HG03108 (cell line): ENCODE measurements around the gene CAPS2.
A peak's percentile ranks its signal among the peaks of the same experiment; 100 is the strongest.
"Not testable (repeated sequence)": the region's sequence is repeated elsewhere in the genome, so short reads cannot be mapped to it uniquely, and the experiment has no call there.

Source experiments
- ATAC-seq: cut with Tn5 transposase; IDR thresholded peaks from one replicate; pipeline ENCODE4 v1.9.1; 2021; ENCODE audit warnings: moderate library complexity; ENCODE audit not compliant: unreplicated experiment

CAPS2 gene

DNA sequence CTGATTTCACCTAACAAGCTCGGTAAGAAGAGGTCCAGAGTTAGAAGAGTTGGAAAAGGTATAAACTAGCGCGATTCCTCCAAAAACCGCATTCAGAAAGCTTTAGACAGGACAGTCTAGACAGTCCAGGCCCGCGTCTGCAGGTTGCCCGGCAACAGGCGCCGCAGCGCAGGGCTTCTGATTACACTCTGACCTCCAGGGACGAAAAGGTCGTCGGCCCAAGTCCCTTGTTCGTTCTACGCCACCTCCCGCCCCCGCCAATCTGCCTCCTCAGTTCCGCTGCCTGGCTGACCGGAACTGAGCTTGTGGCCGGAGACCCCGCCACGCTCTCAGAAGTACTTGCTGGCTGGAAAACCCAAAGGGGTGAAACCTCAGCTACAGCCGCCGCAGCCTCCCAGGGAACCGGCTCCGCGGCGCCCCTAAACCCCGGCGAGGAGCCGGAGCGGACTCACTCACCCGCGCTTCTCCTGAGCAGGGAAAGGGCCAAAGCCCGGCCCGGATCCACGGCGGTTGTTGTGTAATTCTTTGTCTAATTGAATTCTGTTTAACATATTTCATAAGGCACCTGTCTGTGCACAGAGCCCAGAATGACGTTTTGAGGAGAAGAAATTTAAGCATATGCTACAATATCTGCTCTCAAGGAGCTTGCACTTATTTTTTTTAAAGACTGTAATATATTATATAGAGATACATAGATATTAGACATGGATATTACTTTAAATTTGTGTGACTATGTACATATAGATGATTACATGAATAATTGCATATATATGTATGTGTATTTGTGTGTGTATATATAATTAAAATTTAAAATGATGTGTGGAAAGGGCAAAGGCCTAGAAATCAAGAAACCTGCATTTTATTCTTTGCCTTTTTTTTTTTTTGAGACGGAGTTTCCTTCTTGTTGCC, at the start of gene CAPS2:
CAPS2 (minus strand) TSS at position 407 of the 909 bp plus-strand sequence. CDS start 3,826 bp downstream, outside the sequence.
- peak; percentile 85 for ATAC-seq

DNA sequence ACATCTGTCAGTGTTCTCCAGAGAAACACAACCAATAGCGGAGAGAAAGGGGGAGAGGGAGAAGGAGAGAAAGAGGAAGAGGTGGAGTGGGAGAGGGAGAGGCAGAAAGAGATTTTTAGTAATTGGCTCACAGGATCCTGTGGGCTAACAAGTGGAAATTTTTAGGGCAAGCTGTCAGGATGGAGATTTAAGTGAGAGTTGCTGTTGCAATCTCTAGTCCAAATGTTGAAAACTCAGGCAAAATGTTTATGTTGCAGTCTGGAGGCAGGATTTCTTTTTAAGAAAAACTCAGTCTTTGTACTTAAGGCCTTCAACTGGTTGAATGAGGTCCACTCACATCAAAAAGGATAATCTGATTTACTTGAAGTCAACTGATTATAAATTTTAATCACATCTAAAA, 48.2 kb upstream of the CAPS2 start:
- ATAC-seq: no peak

DNA sequence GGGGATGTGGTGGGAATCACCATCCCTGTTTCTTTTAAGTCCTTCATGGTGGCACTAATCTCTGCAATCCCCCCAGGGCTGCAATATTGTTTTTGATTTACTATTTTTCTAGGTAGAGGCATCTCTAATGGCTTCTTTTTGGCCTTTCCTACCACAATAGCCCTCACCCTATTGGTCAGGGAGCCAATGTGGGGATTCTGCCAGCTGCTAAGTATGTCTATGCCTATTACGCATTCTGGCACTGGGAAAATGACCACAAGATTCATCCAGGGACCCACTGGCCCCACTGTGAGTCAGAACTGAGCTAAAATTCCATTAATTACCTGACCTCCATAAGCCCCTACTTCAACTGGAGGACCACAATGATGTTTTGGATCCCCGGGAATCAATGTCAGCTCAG, 44.8 kb upstream of the CAPS2 start:
- ATAC-seq: no peak

DNA sequence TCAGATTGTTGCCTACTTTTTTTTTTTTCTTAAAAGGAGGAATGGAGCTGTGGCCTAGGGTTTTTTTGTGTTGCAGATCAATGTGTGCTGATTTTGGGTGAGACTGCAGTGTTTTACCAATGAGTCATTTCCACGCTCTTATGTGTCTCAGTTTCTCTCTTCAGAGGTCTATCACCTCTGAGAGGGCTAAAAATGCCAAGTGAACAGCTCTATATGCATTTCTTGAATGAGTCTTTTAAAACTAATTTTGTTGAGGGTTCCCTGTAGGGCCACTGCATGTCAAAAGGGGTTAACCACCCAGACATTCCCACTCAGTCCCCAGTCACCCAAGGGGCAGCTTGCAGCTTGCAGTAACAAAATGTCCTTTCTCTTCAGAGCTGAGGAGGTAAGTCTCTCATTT, 36.5 kb upstream of the CAPS2 start:
- ATAC-seq: no peak

DNA sequence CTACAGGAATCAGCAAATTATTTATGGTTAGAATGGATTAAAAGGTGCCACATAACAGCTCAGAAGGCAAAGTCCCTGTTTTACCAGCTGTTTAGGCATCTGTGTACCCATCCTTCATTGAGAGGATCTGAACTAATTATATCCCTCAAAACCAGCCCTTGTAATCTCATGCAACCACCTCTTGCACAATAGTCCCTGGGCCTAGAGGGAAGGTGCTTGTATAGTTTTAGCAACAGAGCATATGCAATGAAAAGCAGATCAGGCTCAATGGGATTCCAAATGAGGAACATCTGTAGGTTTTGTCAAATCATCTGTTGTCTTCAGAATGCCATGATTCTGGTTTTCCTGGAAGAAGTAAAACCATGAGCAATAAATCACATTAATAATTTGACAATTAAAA, 34.8 kb upstream of the CAPS2 start:
- no peak for ATAC-seq

DNA sequence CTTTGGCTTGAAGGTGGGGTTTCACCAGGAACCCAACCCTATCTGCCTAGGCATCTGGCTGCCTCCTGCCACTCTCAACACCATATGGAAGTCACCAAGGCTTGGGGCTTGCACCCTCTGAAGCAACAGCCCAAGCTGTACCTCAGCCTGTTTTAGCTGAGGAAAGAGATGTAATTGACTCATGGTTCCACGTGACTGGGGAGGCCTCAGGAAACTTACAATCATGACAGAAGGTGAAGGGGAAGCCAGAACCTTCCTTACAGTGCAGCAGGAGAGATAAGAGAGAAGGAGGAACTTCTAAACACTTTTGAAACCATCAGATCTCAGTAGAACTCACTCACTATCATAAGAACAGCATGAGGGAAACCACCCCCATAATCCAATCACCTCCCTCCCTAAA, 31.3 kb upstream of the CAPS2 start:
- ATAC-seq: no peak

DNA sequence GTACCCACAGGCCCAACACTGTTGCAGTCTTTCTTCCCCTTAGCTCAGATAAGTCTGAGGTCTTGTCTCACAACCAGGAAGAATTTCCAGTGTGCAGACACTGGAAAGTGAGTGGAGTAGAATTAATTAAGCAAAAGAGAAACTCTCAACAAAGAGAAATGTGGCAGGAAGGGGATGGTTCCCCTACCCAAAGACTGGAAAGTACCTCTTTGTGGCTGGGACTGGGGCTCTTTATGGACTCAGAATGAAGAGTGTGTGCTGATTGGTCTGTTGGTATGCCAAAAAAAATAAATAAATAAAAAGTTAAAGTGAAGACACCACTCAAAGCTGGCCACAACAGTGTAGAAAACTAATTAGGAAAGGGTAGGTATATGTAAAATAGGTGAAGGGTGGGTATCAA, 30.8 kb upstream of the CAPS2 start:
- ATAC-seq: no peak

DNA sequence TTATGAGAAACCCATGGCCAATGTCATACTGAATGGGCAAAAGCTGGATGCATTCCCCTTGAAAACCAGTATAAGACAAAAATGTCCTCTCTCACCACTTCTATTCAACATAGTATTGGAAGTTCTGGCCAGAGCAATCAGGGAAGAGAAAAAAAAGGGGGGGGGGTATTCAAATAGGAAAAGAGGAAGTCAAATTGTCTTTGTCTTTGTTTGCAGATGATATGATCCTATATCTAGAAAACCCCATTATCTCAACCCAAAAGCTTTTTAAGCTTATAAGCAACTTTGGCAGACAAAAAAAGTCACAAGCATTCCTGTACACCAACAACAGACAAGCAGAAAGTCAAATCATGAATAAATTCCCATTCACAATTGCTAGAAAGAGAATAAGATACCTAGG, 23.9 kb upstream of the CAPS2 start:
- no peak for ATAC-seq

DNA sequence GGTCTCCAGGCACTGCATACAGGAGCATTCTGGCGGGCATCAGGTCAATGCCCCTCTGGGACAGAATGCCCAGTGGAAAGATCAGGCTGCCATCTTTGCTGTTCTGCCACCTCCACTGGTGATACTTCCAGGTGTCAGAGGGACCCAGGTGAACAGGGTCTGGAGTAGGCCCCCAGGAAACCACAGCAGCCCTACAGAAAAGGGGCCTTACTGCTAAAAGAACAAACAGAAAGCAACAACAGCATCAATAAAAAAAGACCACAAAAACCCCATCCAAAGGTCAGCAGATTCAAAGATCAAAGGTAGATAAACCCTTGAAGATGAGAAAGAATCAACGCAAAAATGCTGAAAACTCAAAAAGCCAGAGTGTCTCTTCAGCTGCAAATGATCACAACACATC, 20.3 kb upstream of the CAPS2 start:
- ATAC-seq: no peak

DNA sequence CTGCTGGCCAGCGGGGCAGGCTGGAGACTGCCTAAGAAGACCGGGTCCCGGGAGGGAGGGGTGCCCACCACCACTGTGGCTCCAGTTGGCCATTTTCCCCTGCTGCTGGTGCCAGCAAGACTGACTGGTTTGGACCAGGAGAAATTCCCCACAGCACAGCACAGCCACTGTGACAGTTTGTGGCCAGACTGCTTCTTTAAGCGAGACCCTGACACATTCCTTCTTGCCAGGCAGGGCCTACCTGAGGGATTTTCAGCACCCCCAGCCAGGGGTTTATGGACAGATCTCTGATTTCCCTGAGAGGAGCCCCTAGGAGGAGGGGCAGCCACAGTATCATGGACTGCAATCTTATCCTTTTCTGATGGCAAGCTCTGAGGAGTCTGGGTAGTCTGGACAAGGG, 19.8 kb upstream of the CAPS2 start:
- no peak for ATAC-seq

DNA sequence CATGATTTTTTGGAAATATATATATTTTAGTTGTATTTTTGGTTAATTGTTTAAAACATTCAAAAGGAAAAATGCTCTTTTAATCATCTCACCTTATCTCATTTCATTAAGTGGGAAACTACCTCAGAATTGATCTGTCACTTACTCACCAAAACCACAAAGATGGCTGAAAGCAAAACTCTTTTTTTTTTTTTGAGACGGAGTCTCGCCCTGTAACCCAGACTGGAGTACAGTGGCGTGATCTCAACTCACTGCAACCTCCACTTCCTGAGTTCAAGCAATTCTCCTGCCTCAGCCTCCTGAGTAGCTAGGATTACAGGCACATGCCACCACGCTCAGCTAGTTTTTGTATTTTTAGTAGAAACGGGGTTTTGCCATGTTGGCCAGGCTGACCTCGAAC, 16.1 kb upstream of the CAPS2 start:
- not testable (repeated sequence) for ATAC-seq

DNA sequence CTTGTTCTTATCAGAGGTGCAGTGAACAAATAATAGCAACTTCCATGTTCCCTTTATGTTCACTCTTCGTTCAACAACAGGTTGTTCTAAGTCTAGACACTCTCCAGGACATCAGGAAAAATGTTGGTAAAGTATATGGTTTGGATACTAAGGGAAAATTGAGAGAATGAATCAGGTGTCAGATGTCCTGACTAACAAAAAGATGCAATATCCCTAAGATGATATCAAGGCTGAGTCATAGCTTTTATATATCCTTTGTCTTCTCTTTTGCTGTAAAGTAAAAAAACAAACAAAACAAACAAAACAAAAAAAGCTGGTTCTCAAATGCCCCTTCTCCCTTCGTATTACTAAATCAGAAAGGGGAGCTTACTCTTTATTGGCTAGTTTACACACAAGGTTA, 15.4 kb upstream of the CAPS2 start:
- ATAC-seq: no peak

DNA sequence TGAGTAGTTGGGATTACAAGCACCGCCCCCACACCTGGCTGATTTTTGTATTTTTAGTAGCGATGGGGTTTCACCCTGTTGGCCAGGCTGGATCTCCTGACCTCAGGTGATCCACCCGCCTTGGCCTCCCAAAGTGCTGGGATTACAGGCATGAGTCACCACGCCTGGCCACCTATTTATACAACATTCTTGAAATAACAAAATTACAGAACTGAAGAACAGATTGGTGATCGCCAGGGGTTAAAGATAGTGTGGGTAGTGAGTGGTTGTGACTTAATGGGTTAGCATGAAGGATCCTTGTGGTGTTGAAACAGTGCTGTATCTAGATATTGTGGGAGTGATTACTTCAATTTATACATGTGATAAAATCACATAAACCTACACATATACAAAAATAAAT, 11.7 kb upstream of the CAPS2 start:
- ATAC-seq: no peak

DNA sequence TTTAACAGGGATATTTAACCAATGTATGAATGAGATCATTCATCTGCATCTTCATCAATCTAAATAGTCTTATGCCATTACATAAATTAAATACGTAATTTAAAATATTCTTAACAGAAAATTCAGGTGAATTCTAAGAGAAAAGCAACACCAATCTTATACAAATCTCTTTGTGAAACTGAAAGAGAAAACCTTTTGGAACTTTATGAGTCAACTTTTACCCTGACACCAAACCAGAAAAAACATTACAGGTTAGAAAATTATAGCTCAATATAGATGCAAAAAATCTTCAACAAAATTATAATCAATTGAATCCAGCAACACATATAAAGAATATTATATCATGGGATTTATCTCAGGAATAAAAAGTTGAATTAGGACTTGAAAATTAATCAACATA, 7.8 kb upstream of the CAPS2 start:
- no peak for ATAC-seq

DNA sequence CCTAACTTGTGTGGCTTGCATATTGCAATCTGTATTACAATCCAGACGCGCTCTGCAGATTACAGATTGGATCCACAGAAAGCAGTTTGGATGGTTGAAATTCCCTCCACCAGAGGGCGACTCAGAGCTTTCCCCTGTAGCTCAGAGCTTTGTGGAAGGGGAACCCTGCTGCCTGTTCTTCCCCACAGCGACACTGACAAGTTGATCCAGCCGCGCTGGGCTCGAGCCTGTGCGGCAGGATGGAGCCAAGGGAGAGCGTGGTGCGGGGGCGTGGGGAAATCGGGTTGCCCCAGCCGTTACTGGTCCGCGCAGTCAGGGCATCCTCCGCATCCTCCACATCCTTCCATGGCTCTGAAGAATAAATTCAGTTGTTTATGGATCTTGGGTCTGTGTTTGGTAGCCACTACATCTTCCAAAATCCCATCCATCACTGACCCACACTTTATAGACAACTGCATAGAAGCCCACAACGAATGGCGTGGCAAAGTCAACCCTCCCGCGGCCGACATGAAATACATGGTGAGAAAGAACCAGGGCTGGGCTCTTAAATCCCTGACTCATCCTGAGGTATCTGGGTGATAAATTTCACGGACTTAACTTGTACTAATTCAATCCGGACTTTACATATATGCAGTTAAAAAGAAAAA, 4.4 kb upstream of the CAPS2 start, which contains the start of gene GLIPR1L1:
GLIPR1L1 (plus strand) TSS at position 287 of the 647 bp plus-strand sequence; CDS start at position 346, 59 bp downstream.
- ATAC-seq: peak; percentile 65

DNA sequence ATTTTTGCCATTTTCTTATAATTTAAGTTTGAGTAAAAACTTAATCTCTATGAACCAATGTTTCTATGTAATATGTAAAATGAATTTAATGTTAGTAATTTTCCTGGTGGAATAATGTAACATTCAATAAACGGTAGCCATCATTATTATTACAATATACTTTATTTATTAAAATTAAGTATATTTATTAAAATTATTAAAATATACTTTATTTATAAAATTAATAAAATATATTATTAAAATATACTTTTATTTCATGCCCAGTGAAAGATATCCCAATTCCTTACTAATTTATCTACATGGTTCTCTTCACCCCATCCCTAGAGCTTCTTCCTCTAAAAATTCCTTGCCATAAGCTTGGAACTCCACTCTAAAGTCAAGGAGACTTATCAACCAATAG, 2.5 kb downstream of the CAPS2 start:
- ATAC-seq: no peak

DNA sequence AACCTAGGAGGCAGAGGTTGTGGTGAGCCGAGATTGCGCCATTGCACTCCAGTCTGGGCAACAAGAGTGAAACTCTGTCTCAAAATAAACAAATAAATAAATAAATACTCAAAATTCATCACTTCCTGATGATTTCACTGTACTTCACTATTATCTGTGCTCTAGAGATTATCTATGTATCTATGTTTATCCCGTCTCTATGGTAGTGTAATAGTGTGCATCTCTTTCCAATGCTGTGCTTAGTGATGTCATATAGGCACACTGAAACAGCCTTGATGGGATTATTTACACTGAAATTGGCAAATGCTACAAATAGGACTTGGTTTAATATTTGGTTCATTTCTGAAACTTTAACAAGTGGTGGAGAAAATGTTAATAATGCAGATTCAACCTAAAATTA, 6.5 kb downstream of the CAPS2 start:
- ATAC-seq: no peak

DNA sequence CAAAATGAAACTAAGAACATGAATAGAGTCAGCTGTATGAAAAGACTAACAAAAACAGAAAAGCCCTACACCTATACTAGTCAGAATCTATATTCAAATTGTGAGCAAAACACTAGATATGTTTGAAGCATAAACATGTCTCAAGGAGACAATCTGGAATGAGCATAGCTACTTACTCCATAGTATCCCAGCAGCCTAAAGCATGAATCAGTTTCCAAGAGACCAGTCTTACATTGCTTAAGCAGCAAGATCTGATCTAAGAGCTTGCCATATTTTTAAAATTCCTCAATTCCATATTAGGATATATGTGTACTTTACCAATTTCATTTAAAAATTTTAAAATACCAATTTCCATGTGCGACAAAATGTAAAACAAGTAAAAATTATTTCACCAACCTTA, 7.7 kb downstream of the CAPS2 start:
- no peak for ATAC-seq

DNA sequence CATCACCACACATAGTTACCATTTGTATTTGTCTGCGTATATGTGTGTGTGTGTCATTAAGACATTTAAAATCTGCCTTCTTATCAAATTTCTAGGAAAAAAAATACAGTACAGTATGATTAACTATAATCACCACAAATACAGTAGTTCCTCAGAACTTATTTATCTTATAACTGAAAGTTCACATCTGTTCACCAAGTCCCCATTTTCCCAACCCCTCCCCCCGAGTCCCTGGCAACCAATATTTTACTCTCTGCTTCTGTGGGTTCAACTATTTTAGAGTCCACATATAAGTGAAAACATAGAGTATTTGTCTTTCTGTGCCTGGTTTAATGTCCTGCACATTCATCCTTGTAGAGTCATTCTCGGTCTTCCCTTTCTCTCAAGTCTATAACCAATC, 12.3 kb downstream of the CAPS2 start:
- ATAC-seq: no peak

DNA sequence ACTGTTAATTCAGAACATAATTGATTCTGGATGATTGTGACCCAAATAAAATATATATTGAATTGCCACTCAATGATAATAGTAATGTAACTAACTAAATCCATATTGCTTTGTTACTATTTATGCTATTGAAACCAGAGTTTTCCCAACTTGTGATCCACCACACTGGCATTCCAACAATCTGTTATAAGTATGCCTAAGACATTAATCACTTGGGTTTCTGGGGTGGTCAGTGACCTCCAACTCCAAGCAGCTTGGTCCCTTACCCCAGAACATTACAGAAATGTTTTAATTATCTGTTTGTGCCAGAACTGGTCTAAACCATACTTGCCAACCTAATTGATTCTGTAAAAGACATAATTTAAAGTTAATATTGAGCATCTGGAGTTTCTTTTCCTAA, 14.6 kb downstream of the CAPS2 start:
- no peak for ATAC-seq

DNA sequence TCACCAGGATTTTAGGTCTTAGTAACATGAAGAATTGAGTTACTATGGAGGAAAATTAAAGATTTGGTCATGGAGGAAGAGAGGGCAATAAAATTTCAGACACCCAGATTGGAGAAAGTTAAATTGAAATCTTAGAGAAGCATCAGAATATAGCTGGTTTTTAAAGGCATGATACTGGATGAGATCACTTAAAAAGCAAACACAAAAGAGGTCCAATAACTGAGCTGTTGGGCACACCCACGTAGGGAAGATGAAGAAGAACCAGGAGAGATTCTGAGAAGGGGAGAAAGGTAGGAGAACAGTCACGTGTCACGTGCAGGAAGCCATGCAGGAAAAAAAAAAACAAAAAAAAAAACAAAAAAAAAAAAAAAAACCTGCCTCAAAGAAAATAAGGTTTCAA, 18.8 kb downstream of the CAPS2 start:
- ATAC-seq: no peak

DNA sequence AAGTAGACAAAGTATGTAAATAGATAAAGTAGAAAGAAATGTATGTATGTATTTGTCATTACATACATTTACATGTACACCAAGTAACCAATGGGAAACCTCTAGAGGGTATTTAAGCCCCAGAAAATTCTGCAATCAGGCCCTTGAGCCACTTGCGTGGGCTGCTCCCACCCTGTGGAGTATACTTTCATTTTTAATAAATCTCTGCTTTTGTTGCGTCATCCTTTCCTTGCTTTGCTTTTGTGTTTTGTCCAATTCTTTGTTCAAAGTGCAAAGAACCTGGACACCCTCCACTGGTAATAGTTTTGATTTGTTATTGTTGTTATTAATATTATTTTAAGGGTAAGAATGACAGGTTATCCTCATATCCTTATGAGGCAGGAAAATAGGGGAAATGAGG, 21.8 kb downstream of the CAPS2 start:
- ATAC-seq: no peak
